Measurements from ENCODE around the gene PPP2R2C. TPM values are rescaled to one million over a fixed set of nuclear protein-coding genes. Genes with fewer than 3 reads are reported as not detected.
A peak's percentile ranks its signal among the peaks of the same experiment; 100 is the strongest.

The PPP2R2C gene
- total RNA-seq, 2 experiments from 2014 or later: not detected

- H3K4me1 Mint-ChIP-seq (ENCODE audit: low read depth): no peaks in the 10 kb centered on the region
These were observed 140.9 kb downstream of the PPP2R2C start for GRCh38 chr4:6331468-6331867.

GRCh38 chr4:6331018-6331417 is 141.4 kb downstream of the PPP2R2C start:
- intact Hi-C loops (cut with micrococcal nuclease): loop anchor here (2.0 kb wide), 1 partner anchor 216 kb away; no protein-coding TSS in a partner anchor
- Mint-ChIP-seq H3K4me1 (ENCODE audit: low read depth) (no peaks in the 10 kb centered on the region), H3K27me3 (peaks cover 26% of the 10 kb centered on the region), H3K4me3 (no peak overlapping the region), H3K9me3 (no peaks in the 10 kb centered on the region), H3K36me3 (no peaks in the 10 kb centered on the region), H3K27ac (no peak overlapping the region)
- CTCF ChIA-PET: interaction anchor here (0.7 to 15.2 kb wide), 26 partner anchors 8 to 332 kb away, joined by 3 to 505 read pairs (median 4); partner anchors contain the start of genes JAKMIP1 and WFS1
- DNase-seq: peak; percentile 48
- POLR2A ChIA-PET: no interaction called here

More at GRCh38 chr4:6331468-6331867, 140.9 kb downstream of the PPP2R2C start:
- Mint-ChIP-seq H3K27me3 (peaks cover 25% of the 10 kb centered on the region), H3K36me3 (no peaks in the 10 kb centered on the region), H3K4me3 (no peak overlapping the region), H3K27ac (no peak overlapping the region), H3K9me3 (no peaks in the 10 kb centered on the region)
- ChIA-PET POLR2A (no interaction called here), CTCF (interaction anchor here (0.5 to 15.2 kb wide), 30 partner anchors 9 to 368 kb away, joined by 3 to 505 read pairs (median 3); partner anchors contain the start of genes JAKMIP1 and WFS1)
- no peak for DNase-seq
- intact Hi-C loops (cut with micrococcal nuclease): loop anchor here (2.0 kb wide), 1 partner anchor 215 kb away; no protein-coding TSS in a partner anchor

- intact Hi-C loops (cut with micrococcal nuclease): loop anchor here (2.0 kb wide), 1 partner anchor 216 kb away; no protein-coding TSS in a partner anchor
- no peaks in the 10 kb centered on the region for H3K36me3 Mint-ChIP-seq
- H3K27me3 Mint-ChIP-seq: peaks cover 31% of the 10 kb centered on the region
- H3K4me3 Mint-ChIP-seq: no peak overlapping the region
- DNase-seq: no peak
- ChIA-PET POLR2A (no interaction called here), CTCF (interaction anchor here (0.7 to 15.2 kb wide), 20 partner anchors 8 to 332 kb away, joined by 3 to 505 read pairs (median 6); partner anchors contain the start of gene WFS1)
- H3K4me1 Mint-ChIP-seq (ENCODE audit: low read depth): no peaks in the 10 kb centered on the region
- H3K27ac Mint-ChIP-seq: no peak overlapping the region
- no peaks in the 10 kb centered on the region for H3K9me3 Mint-ChIP-seq
These were observed 142.0 kb downstream of the PPP2R2C start for GRCh38 chr4:6330384-6330767.

GRCh38 chr4:6329478-6330383 is 142.7 kb downstream of the PPP2R2C start:
- ChIA-PET CTCF (interaction anchor here (0.6 to 15.2 kb wide), 10 partner anchors 13 to 331 kb away, joined by 5 to 505 read pairs (median 30); partner anchors contain the start of gene WFS1), POLR2A (no interaction called here)

GRCh38 chr4:6328526-6328925 is 143.9 kb downstream of the PPP2R2C start:
- intact Hi-C loops (cut with micrococcal nuclease): loop anchor here (5.0 kb wide), 2 partner anchors 61 to 196 kb away; partner anchors contain the start of gene WFS1
- Mint-ChIP-seq H3K9me3 (no peaks in the 10 kb centered on the region), H3K36me3 (no peaks in the 10 kb centered on the region), H3K27me3 (peaks cover 25% of the 10 kb centered on the region), H3K27ac (no peak overlapping the region), H3K4me1 (ENCODE audit: low read depth) (no peaks in the 10 kb centered on the region), H3K4me3 (no peak overlapping the region)
- ChIA-PET CTCF (interaction anchor here (1.0 to 15.2 kb wide), 11 partner anchors 16 to 330 kb away, joined by 3 to 505 read pairs (median 10); partner anchors contain the start of genes JAKMIP1 and WFS1), POLR2A (no interaction called here)
- DNase-seq: no peak

More at GRCh38 chr4:6329478-6330383, 142.7 kb downstream of the PPP2R2C start:
- no peak overlapping the region for H3K27ac Mint-ChIP-seq
- DNase-seq: no peak
- no peak overlapping the region for H3K4me3 Mint-ChIP-seq
- peaks cover 25% of the 10 kb centered on the region for H3K27me3 Mint-ChIP-seq
- H3K36me3 Mint-ChIP-seq: no peaks in the 10 kb centered on the region
- intact Hi-C loops (cut with micrococcal nuclease): loop anchor here (2.0 to 5.0 kb wide), 3 partner anchors 62 to 217 kb away; partner anchors contain the start of gene WFS1
- no peaks in the 10 kb centered on the region for H3K4me1 Mint-ChIP-seq (ENCODE audit: low read depth)
- no peaks in the 10 kb centered on the region for H3K9me3 Mint-ChIP-seq

GRCh38 chr4:6327220-6327917 is 145.0 kb downstream of the PPP2R2C start:
- H3K4me3 Mint-ChIP-seq: no peak overlapping the region
- ChIA-PET CTCF (interaction anchor here (0.6 to 15.2 kb wide), 28 partner anchors 9 to 329 kb away, joined by 3 to 505 read pairs (median 5); partner anchors contain the start of genes JAKMIP1 and WFS1), POLR2A (interaction anchor here (1.6 kb wide), 1 partner anchor 77 kb away, joined by 5 read pairs; no protein-coding TSS in a partner anchor)
- H3K27ac Mint-ChIP-seq: no peak overlapping the region
- no peaks in the 10 kb centered on the region for H3K4me1 Mint-ChIP-seq (ENCODE audit: low read depth)
- H3K36me3 Mint-ChIP-seq: no peaks in the 10 kb centered on the region
- DNase-seq: peak; percentile 86
- H3K9me3 Mint-ChIP-seq: no peaks in the 10 kb centered on the region
- peaks cover 30% of the 10 kb centered on the region for H3K27me3 Mint-ChIP-seq
- intact Hi-C loops (cut with micrococcal nuclease): loop anchor here (1.0 to 5.0 kb wide), 4 partner anchors 60 to 329 kb away; partner anchors contain the start of gene WFS1

- intact Hi-C loops (cut with micrococcal nuclease): loop anchor here (1.0 to 5.0 kb wide), 4 partner anchors 59 to 328 kb away; partner anchors contain the start of gene WFS1
- DNase-seq: no peak
- CTCF ChIA-PET: interaction anchor here (1.0 to 15.2 kb wide), 14 partner anchors 10 to 328 kb away, joined by 3 to 505 read pairs (median 9); partner anchors contain the start of gene WFS1
- POLR2A ChIA-PET: interaction anchor here (1.6 kb wide), 1 partner anchor 76 kb away, joined by 5 read pairs; no protein-coding TSS in a partner anchor
- Mint-ChIP-seq H3K9me3 (no peaks in the 10 kb centered on the region), H3K4me1 (ENCODE audit: low read depth) (no peaks in the 10 kb centered on the region), H3K4me3 (no peak overlapping the region), H3K27me3 (peaks cover 33% of the 10 kb centered on the region), H3K36me3 (no peaks in the 10 kb centered on the region), H3K27ac (no peak overlapping the region)
These were observed 145.9 kb downstream of the PPP2R2C start for GRCh38 chr4:6326312-6327060.

GRCh38 chr4:6325788-6326290 is 146.6 kb downstream of the PPP2R2C start:
- Mint-ChIP-seq H3K4me3 (no peak overlapping the region), H3K36me3 (no peaks in the 10 kb centered on the region), H3K27me3 (peaks cover 34% of the 10 kb centered on the region), H3K27ac (no peak overlapping the region), H3K4me1 (ENCODE audit: low read depth) (peaks cover 2% of the 10 kb centered on the region), H3K9me3 (no peaks in the 10 kb centered on the region)
- POLR2A ChIA-PET: no interaction called here
- DNase-seq: no peak
- intact Hi-C loops (cut with micrococcal nuclease): loop anchor here (5.0 kb wide), 2 partner anchors 59 to 194 kb away; partner anchors contain the start of gene WFS1
- CTCF ChIA-PET: interaction anchor here (0.9 to 15.2 kb wide), 2 partner anchors 73 to 328 kb away, joined by 4 to 505 read pairs; no protein-coding TSS in a partner anchor

- no peak for DNase-seq
- Mint-ChIP-seq H3K4me1 (ENCODE audit: low read depth) (peaks cover 4% of the 10 kb centered on the region), H3K36me3 (no peaks in the 10 kb centered on the region), H3K27ac (no peak overlapping the region), H3K4me3 (no peak overlapping the region), H3K9me3 (no peaks in the 10 kb centered on the region), H3K27me3 (peaks cover 39% of the 10 kb centered on the region)
- intact Hi-C loops (cut with micrococcal nuclease): loop anchor here (5.0 kb wide), 2 partner anchors 58 to 193 kb away; partner anchors contain the start of gene WFS1
- CTCF ChIA-PET: interaction anchor here (0.5 to 15.2 kb wide), 6 partner anchors 9 to 327 kb away, joined by 3 to 505 read pairs (median 4); partner anchors contain the start of gene WFS1
- POLR2A ChIA-PET: interaction anchor here (0.8 kb wide), 1 partner anchor 9 kb away, joined by 3 read pairs; no protein-coding TSS in a partner anchor
These were observed 147.2 kb downstream of the PPP2R2C start for GRCh38 chr4:6324999-6325787.

- intact Hi-C loops (cut with micrococcal nuclease): no loop called here
- H3K27me3 Mint-ChIP-seq: peaks cover 41% of the 10 kb centered on the region
- POLR2A ChIA-PET: interaction anchor here (0.8 kb wide), 1 partner anchor 9 kb away, joined by 3 read pairs; no protein-coding TSS in a partner anchor
These were observed 147.9 kb downstream of the PPP2R2C start for GRCh38 chr4:6324461-6324998.

More at GRCh38 chr4:6324461-6324998, 147.9 kb downstream of the PPP2R2C start:
- Mint-ChIP-seq H3K9me3 (no peaks in the 10 kb centered on the region), H3K36me3 (no peaks in the 10 kb centered on the region), H3K27ac (no peak overlapping the region), H3K4me1 (ENCODE audit: low read depth) (peaks cover 4% of the 10 kb centered on the region), H3K4me3 (no peak overlapping the region)
- CTCF ChIA-PET: interaction anchor here (1.0 to 15.2 kb wide), 4 partner anchors 10 to 325 kb away, joined by 3 to 505 read pairs (median 4); no protein-coding TSS in a partner anchor
- DNase-seq: no peak
